Measurements from ENCODE around the gene OBSCN.

OBSCN gene

DNA sequence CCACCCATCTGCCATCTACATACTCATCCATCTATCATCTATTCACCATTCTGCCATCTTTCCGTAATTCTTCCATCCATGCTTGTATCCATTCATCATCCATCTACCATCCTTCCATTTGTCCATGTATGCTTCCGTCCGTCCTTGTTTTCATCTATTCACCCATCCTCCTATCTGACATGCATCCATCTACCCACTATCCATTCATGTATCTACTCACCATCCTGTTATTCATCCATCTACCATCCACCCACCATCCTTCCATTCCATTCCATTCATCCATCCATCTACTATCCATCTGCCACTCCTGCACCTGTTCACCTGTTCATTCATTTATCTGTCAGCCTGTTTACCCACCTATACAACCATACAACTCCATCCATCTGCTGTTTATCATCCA is 112.5 kb downstream of the OBSCN start:
- no peak for DNase-seq (ENCODE audit: low spot score)

DNA sequence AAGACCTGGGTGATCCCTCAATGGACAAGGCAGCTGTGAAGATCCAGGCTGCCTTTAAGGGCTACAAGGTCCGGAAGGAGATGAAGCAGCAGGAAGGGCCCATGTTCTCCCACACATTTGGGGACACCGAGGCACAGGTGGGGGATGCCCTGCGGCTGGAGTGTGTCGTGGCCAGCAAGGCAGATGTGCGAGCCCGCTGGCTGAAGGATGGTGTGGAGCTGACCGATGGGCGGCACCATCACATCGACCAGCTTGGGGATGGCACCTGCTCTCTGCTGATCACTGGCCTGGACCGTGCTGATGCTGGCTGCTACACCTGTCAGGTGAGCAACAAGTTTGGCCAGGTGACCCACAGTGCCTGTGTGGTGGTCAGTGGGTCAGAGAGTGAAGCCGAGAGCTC is 113.6 kb downstream of the OBSCN start:
- DNase-seq (ENCODE audit: low spot score): no peak

DNA sequence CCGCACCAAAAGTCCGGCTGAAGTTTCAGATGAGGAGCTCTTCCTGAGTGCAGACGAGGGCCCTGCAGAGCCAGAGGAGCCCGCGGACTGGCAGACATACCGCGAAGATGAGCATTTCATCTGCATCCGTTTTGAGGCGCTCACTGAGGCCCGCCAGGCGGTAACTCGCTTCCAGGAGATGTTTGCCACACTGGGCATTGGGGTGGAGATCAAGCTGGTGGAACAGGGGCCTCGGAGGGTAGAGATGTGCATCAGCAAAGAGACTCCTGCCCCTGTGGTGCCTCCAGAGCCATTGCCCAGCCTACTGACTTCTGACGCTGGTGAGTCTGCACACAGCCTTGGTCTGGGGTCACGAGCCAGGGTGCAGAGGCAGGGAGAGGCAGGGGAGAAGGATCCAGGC is 114.1 kb downstream of the OBSCN start:
- no peak for DNase-seq (ENCODE audit: low spot score)

DNA sequence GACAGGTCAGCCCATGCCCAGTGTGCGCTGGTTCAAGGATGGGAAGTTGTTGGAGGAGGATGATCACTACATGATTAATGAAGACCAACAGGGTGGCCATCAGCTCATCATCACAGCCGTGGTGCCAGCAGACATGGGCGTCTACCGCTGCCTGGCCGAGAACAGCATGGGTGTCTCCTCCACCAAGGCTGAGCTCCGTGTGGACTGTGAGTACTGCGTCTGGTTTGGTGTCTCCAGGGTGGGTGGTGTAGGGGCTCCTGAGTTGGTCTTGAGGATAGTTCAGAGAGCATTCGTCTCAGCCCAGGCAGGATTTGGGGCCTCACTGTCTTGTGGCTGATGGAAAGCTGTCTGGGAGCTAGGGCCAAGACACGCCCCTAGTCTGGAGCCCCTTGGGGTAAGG is 115.6 kb downstream of the OBSCN start:
- DNase-seq (ENCODE audit: low spot score): no peak

DNA sequence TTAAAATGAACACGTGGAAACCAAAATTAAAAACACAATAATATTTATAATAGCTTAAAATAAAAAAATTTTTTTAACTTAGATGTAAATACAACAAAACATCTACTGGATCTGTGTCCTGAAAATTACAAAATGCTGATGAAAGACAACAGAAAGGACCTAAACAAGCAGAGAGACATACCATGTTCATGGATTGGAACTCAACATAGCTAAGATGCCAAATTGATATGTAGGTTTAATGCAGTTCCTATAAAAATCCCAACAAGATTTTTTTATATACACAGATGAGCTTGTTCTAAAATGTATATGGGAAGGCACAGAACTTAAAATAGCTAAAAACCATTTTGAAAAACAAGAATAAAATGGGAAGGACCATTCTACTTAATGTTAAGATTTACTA is 117.4 kb downstream of the OBSCN start:
- no peak for DNase-seq (ENCODE audit: low spot score)

DNA sequence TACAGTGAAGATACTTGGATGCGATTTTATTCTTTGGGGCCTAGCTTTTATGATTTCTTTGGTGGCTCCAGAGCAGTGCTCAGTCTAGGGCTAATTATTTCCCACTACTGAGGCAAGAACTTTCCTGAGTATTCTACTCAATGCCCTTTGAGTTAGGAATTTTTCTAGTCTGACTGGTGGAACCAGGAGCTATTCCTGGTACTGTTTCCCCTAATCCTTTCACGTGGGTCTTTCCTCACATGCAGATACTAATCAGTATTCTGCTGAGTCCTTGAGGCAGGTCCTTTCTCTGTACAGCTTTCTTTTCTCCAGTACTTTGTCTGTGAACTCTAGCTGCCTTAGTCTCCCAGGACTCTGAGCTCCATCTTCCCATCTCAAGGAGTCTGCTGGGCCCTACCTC is 122.0 kb downstream of the OBSCN start:
- DNase-seq (ENCODE audit: low spot score): no peak

DNA sequence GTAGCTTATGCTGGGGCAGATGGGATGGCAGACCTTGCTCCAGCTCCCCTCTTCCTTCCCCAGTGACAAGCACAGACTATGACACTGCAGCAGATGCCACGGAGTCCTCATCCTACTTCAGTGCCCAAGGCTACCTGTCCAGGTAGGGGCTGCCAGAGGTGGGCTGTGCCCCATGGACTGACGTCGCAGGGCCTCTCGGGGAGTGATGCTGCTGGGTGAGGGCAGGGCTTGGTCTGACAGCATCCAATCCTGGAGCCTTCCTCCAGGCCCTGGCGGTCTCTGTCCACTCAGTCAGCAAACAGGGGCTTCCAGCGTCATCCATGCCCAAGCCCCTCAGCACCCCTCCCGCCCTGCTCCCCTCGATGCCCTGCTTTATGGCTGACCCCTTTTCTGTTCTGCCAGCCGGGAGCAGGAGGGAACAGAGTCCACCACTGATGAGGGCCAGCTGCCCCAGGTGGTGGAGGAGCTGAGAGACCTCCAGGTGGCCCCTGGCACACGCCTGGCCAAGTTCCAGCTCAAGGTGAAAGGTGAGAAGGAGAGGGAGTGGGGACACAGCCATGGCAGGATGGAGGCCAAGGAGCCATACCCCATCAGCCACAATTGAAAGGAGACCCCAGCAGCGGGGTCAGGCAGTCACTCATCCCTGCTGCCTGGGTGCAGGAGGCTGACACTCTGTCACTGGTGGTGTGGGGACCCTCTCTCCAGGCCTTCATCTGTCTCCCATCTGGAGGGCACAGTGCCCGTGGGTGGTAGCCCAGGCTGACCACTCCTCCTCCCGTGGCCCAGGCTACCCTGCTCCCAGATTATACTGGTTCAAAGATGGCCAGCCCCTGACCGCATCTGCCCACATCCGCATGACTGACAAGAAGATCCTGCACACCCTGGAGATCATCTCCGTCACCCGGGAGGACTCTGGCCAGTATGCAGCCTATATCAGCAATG is 125.2 kb downstream of the OBSCN start:
- no peak for DNase-seq (ENCODE audit: low spot score)

DNA sequence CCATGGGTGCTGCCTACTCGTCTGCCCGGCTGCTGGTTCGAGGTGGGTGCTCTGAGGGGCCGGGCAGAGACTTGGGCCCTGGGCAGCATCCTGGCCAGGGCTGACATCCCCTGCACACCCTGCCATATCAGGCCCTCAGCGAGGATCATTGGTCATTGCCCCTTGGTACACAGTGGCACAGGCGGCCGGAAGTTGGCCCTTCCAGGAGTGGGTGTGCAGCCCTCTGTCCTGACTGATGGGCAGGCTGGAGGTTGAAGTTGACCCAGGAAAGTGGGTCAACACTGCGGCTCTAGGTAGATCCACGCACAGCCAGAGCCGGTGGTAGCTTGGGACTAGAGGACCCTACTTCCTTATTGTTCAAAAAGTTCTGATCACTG is 125.9 kb downstream of the OBSCN start:
- no peak for DNase-seq (ENCODE audit: low spot score)

DNA sequence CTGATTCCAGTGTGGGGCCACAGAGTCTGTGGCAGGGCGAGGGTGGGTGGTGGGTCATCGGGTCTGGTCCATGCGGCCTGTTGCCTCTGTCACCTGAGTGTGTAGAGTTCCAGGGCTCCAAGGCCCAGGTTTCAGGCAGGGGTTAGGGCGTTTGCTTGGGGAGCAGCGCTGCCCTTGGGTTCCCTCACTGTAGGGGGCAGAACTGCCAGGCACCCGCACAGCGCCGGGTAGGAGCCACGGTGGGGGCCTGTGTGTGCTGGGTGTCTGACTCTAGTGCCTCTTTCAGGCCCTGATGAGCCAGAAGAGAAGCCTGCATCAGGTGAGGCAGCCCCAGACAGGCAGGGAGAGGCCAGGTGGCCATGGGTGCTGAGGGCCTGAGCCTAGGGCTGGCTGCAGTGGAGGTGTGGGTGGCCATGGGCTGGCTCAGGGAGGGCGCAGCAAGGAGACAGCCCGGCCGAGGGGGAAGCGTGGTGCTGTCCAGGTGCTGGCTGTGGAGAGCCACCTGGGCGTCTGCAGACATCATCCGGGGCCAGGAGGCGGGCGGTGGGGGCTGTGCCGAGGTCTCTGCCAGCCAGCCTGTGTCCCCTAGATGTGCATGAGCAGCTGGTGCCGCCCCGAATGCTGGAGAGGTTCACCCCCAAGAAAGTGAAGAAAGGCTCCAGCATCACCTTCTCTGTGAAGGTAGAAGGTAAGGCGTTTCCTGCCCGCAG is 126.5 kb downstream of the OBSCN start:
- no peak for DNase-seq (ENCODE audit: low spot score)

DNA sequence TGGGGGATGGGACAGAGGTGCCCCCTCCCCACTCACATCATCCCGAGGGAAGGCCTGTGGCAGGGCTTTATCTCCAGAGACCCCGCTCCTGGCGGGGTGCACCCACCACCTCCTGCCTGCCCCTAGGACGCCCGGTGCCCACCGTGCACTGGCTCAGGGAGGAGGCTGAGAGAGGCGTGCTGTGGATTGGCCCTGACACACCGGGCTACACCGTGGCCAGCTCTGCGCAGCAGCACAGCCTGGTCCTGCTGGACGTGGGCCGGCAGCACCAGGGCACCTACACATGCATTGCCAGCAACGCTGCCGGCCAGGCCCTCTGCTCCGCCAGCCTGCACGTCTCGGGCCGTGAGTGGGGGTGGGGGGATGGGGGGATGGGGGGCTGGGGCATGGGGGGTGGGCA is 127.1 kb downstream of the OBSCN start:
- DNase-seq (ENCODE audit: low spot score): no peak

DNA sequence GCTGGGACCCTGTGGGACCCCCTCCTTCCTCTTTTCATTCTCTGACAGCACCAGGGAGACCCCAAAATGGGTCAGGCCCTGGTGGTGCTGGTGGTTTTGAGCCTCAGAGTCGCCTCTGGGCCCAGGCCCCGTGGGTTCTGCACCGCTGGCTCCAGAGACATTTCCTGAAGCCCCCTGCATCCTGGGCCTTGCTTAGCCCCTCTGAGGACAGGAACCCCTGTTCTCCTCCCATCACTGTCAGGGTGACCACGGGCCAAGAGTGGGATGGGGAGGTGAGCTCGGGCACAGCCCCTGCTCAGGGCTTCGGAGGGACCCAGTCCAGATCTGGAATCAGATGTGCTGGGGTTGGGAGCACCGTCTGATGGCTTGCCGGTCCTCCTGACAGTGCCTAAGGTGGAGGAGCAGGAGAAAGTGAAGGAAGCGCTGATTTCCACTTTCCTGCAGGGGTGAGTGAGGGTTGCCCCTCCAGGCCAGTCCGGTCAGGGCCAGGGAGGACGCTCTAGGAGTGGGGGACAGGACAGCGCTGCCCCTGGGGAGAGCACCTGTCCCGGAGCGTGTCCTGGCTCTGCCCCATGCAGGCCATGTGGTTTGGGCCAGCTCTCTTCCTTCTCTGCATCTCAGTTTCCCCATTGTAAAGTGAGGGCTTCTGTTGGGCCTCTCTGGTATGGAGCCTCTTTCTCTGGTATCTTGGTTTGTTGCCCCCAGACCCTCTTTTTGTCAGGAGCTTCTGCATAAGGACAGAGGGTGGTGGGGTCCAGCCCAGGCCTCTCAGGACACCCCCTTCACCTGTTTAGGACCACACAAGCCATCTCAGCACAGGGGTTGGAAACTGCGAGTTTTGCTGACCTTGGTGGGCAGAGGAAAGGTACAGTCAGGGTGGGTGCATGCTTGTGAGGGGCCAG is 127.8 kb downstream of the OBSCN start:
- no peak for DNase-seq (ENCODE audit: low spot score)

DNA sequence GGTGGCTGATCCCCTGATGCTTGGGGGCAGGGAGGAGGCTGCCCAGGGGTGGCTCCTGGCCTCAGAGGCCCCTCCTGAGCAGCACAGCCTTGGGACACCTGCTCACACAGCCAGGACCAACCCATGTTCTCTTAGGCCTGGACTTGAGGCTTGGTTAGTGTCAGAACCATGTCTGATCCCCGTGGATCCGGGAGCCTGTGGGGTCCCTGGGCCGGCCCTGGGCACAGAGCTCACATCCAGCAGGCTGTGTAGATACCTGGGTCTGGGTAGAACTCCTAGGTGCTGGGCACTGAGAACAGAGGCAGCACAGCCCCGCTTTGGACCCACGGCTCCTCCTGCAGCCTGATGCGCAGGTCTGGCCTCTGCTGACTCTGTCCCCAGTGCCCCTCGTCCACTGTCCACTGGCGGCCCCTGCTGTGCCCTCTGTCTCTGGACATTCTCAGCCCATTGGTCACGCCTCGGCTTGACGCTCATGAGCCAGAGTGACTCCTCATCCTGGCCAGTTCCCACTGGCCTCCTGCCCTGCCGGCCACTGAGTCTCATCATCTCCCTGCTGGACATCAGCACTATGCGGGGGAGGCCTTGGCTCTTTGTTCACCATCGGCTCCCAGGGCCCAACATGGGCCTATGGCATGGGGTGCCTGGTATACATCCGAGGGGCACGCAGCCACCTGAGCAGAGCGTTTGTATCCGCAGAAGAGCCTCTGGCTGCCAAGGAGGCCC is 128.6 kb downstream of the OBSCN start:
- no peak for DNase-seq (ENCODE audit: low spot score)

DNA sequence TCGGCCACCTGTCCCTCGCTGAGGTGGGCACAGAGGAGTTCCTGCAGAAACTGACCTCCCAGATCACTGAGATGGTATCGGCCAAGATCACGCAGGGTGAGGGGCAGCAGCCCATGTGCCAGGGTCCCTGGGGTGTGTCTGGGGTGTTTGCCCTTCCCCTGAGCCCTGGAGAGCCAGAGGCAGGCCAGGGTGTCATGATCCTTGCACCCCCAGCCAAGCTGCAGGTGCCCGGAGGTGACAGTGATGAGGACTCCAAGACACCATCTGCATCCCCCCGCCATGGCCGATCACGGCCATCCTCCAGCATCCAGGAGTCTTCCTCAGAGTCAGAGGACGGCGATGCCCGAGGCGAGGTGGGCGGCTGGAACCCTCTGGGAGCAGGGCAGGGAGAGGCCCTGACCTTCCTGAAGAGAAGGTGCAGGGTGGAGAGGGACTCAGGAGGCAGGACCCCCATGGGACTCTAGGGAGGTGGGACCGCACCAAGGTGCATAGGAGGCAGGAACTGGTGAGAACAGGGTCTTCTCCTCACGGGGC is 129.3 kb downstream of the OBSCN start:
- DNase-seq (ENCODE audit: low spot score): no peak

DNA sequence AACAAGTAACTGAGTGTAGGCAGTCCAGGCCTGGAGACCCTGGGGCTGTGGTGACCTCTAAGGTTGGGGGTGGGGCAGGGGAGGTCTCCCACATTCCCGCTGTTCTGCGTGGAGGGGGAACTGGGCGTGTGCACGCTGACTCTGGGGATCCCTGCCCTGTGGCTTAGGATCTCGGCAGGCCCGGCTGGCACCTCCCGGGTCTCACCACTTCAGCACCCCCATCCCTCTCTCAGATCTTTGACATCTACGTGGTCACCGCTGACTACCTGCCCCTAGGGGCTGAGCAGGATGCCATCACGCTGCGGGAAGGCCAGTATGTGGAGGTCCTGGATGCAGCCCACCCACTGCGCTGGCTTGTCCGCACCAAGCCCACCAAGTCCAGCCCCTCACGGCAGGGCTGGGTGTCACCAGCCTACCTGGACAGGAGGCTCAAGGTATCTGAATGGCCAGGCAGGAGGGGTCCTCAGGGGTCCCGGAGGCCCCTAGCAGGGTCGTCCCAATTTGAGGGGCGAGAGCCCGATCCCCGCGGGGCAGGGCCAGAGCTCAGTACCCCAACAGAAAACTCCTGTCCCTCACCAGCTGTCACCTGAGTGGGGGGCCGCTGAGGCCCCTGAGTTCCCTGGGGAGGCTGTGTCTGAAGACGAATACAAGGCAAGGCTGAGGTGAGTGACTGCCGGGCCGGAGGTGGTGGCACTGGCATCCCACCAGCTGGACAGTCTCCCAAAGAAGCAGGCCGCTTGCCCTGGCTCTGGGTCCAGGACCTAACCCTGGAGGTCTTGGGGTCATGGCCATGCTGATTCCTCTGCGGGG is 130.1 kb downstream of the OBSCN start:
- DNase-seq (ENCODE audit: low spot score): no peak

DNA sequence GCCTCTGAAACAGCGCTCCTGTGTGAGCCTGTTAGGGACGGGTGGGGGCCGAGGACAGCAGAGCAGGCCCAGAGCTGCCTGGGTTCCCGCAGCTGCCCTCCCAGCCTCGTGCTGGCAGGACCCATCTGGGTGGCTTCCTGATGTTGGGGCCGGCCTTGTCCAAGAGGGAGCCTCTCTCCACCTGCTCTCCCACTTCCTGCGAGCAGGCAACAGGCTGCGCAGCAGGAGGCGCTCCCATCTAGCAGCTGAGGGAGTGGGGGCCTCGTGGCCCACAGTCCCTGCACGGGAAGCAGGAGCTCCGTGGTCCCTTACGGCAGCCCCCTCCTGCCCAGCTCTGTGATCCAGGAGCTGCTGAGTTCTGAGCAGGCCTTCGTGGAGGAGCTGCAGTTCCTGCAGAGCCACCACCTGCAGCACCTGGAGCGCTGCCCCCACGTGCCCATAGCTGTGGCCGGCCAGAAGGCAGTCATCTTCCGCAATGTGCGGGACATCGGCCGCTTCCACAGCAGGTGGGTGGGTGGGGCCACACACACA is 130.7 kb downstream of the OBSCN start:
- DNase-seq (ENCODE audit: low spot score): no peak

DNA sequence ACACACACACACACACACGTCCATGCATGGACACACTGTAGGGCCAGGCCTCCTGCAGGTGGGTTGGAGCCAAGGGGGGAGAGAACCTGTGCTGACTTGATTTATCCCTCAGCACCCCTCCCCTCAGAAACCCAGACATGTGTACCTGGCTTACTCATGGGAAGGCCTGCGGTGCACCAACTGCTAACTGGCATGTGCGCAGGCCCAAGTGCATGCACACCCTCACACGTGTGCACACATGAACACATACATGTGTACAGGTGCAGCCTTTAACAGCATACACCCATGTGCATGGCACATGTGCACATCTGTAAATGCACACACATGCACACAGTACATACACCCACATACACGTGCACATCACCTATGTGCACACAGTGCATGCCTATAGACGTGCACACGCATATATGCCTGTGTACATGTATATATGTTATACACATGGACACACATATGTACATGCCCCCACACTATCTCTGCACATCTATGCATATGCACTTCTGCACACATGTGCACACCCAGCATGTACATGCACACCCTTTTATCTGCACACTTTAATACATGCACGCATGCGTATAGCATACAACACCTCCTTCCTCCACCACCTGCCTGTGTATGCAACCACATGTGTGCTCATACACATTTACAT is 131.3 kb downstream of the OBSCN start:
- no peak for DNase-seq (ENCODE audit: low spot score)

DNA sequence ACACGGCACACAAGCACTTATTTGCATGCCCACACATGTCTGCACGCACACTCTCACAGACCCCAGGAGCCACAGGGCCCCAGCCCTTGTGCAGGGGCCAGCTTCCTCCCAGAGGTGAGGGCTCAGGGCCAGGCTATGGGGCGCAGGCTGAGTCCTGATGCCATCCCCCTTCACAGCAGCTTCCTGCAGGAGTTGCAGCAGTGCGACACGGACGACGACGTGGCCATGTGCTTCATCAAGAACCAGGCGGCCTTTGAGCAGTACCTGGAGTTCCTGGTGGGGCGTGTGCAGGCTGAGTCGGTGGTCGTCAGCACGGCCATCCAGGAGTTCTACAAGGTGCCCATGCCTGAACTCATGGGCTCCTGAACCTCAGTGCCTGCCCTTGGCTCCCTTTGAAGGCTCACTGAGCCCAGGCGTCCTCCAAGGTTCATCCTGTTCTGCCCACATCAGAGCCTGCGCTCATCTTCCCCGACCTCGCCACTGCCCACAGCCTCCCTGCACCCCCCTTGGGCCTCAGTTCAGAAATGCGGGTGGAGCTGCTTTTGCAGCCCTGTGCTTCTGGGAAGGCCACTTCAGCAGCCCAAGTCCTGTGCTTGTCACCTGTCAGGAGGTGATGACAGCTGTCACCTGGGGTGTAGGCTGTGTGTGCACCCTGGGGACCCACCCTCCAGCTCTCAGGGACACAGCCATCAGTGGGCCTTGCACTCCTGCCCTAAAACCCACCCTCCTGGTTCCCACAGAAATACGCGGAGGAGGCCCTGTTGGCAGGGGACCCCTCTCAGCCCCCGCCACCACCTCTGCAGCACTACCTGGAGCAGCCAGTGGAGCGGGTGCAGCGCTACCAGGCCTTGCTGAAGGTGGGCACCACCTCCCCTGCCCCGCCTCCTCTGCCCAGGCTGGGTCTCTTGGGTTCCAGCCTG is 132.2 kb downstream of the OBSCN start:
- no peak for DNase-seq (ENCODE audit: low spot score)

DNA sequence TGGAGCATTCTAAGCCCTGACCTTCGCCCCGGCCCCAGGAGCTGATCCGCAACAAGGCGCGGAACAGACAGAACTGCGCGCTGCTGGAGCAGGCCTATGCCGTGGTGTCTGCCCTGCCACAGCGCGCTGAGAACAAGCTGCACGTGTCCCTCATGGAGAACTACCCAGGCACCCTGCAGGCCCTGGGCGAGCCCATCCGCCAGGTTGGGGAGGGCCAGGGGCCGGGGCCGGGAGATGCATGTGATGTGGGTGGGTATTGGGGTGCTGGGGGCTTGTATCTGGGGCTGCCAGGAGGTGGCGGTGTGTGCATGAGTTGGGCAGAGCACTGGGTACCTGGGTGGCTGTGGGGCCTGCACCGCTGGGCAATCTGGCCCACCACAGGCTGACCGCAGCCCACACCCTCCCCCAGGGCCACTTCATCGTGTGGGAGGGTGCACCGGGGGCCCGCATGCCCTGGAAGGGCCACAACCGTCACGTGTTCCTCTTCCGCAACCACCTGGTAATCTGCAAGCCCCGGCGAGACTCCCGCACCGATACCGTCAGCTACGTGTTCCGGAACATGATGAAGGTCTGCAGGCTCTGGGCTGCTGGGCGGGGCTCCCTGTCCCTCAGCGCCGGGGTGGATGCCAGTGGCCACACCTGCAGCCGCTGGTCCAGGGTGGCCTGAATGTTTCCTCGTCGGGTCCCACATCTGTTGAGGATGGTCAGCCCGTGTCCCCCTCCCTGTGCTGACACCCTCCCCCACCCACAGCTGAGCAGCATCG is 133.0 kb downstream of the OBSCN start:
- DNase-seq (ENCODE audit: low spot score): no peak
